Measurements from ENCODE around the gene PSMB9. TPM values are rescaled to one million over a fixed set of nuclear protein-coding genes. Genes with fewer than 3 reads are reported as not detected.
A peak's percentile ranks its signal among the peaks of the same experiment; 100 is the strongest.

Gene PSMB9
- total RNA-seq, 1 experiment from 2014 or later = 66.0 TPM

- H3K27ac ChIP-seq = peak within 1 kb of the TSS; percentile 93
- no peaks in the 10 kb centered on the region for H3K27me3 ChIP-seq (replicated peaks)
- no peaks in the 10 kb centered on the region for H3K9me3 ChIP-seq (replicated peaks)
- H3K4me3 ChIP-seq = peak within 1 kb of the TSS; percentile 68
- peaks cover 81% of the 10 kb centered on the region for H3K36me3 ChIP-seq
- peak; percentile 94 to 96 for DNase-seq (ENCODE audit: low read depth in 1 of 2, low spot score in 2 of 2)
- peaks cover 19% of the 10 kb centered on the region for H3K4me1 ChIP-seq (replicated peaks)
These were observed 9.8 kb upstream of the PSMB9 start, which contains the start of gene PSMB8 for GRCh38 chr6:32843979-32844838. Gene PSMB8, minus strand, starts transcription at chr6:32844047. Its CDS starts 51 bp downstream, at chr6:32843996.

GRCh38 chr6:32844839-32845383 lies 9.1 kb upstream of the PSMB9 start:
- no peaks in the 10 kb centered on the region for H3K9me3 ChIP-seq (replicated peaks)
- peaks cover 85% of the 10 kb centered on the region for H3K36me3 ChIP-seq
- DNase-seq (ENCODE audit: low read depth in 1 of 2, low spot score in 2 of 2) = no peak
- peak overlapping the region; percentile 93 for H3K27ac ChIP-seq
- H3K27me3 ChIP-seq (replicated peaks) = no peaks in the 10 kb centered on the region
- H3K4me3 ChIP-seq = peak overlapping the region; percentile 68
- peaks cover 19% of the 10 kb centered on the region for H3K4me1 ChIP-seq (replicated peaks)

GRCh38 chr6:32845384-32845884 lies 8.6 kb upstream of the PSMB9 start:
- H3K4me3 ChIP-seq = no peak overlapping the region
- no peaks in the 10 kb centered on the region for H3K9me3 ChIP-seq (replicated peaks)
- no peaks in the 10 kb centered on the region for H3K27me3 ChIP-seq (replicated peaks)
- peaks cover 19% of the 10 kb centered on the region for H3K4me1 ChIP-seq (replicated peaks)
- DNase-seq (ENCODE audit: low read depth in 1 of 2, low spot score in 2 of 2) = no peak
- H3K36me3 ChIP-seq = peaks cover 85% of the 10 kb centered on the region
- no peak overlapping the region; the same call in 1 of the 2 replicates for H3K27ac ChIP-seq

- DNase-seq (ENCODE audit: low read depth in 1 of 2, low spot score in 2 of 2) = peak in 1 of 2 experiments; percentile 32
- Histone ChIP-seq H3K4me1 (replicated peaks) (peaks cover 22% of the 10 kb centered on the region), H3K36me3 (peaks cover 87% of the 10 kb centered on the region), H3K27ac (no peak overlapping the region), H3K4me3 (no peak overlapping the region), H3K27me3 (replicated peaks) (no peaks in the 10 kb centered on the region), H3K9me3 (replicated peaks) (no peaks in the 10 kb centered on the region)
These were observed 7.0 kb upstream of the PSMB9 start for GRCh38 chr6:32847004-32847403.

GRCh38 chr6:32847795-32848194 lies 6.2 kb upstream of the PSMB9 start:
- Histone ChIP-seq H3K9me3 (replicated peaks) (no peaks in the 10 kb centered on the region), H3K4me1 (replicated peaks) (peaks cover 23% of the 10 kb centered on the region), H3K27me3 (replicated peaks) (no peaks in the 10 kb centered on the region), H3K27ac (no peak overlapping the region), H3K4me3 (no peak overlapping the region), H3K36me3 (peaks cover 82% of the 10 kb centered on the region)
- DNase-seq (ENCODE audit: low read depth in 1 of 2, low spot score in 2 of 2) = peak in 1 of 2 experiments; percentile 33

- H3K9me3 ChIP-seq (replicated peaks) = no peaks in the 10 kb centered on the region
- H3K27ac ChIP-seq = no peak overlapping the region
- no peak for DNase-seq (ENCODE audit: low read depth in 1 of 2, low spot score in 2 of 2)
- H3K36me3 ChIP-seq = peaks cover 75% of the 10 kb centered on the region
- no peak overlapping the region for H3K4me3 ChIP-seq
- H3K27me3 ChIP-seq (replicated peaks) = no peaks in the 10 kb centered on the region
- peaks cover 18% of the 10 kb centered on the region for H3K4me1 ChIP-seq (replicated peaks)
These were observed 4.9 kb upstream of the PSMB9 start for GRCh38 chr6:32849126-32849525.

GRCh38 chr6:32851025-32851424 lies 3.0 kb upstream of the PSMB9 start:
- Histone ChIP-seq H3K27ac (no peak overlapping the region), H3K36me3 (peaks cover 60% of the 10 kb centered on the region), H3K27me3 (replicated peaks) (no peaks in the 10 kb centered on the region), H3K9me3 (replicated peaks) (no peaks in the 10 kb centered on the region), H3K4me1 (replicated peaks) (peaks cover 15% of the 10 kb centered on the region), H3K4me3 (no peak overlapping the region)
- DNase-seq (ENCODE audit: low read depth in 1 of 2, low spot score in 2 of 2) = no peak

- H3K36me3 ChIP-seq = peaks cover 50% of the 10 kb centered on the region
- H3K27ac ChIP-seq = peak overlapping the region; percentile 81
- H3K4me1 ChIP-seq (replicated peaks) = peaks cover 15% of the 10 kb centered on the region
- H3K27me3 ChIP-seq (replicated peaks) = no peaks in the 10 kb centered on the region
- H3K4me3 ChIP-seq = peak overlapping the region; percentile 69
- DNase-seq (ENCODE audit: low read depth in 1 of 2, low spot score in 2 of 2) = peak in 1 of 2 experiments; percentile 23
- H3K9me3 ChIP-seq (replicated peaks) = no peaks in the 10 kb centered on the region
These were observed 1.8 kb upstream of the PSMB9 start for GRCh38 chr6:32852018-32852843.

- peak overlapping the region; percentile 81 for H3K27ac ChIP-seq
- H3K9me3 ChIP-seq (replicated peaks) = no peaks in the 10 kb centered on the region
- H3K36me3 ChIP-seq = peaks cover 50% of the 10 kb centered on the region
- no peaks in the 10 kb centered on the region for H3K27me3 ChIP-seq (replicated peaks)
- peak overlapping the region; percentile 69 for H3K4me3 ChIP-seq
- peak in 1 of 2 experiments; percentile 55 for DNase-seq (ENCODE audit: low read depth in 1 of 2, low spot score in 2 of 2)
- peaks cover 15% of the 10 kb centered on the region for H3K4me1 ChIP-seq (replicated peaks)
These were observed 1.0 kb upstream of the PSMB9 start for GRCh38 chr6:32852844-32853540.

GRCh38 chr6:32854376-32855178 lies 585 bp downstream of the PSMB9 start:
- Histone ChIP-seq H3K9me3 (replicated peaks) (no peaks in the 10 kb centered on the region), H3K4me3 (peak overlapping the region; percentile 69), H3K4me1 (replicated peaks) (peaks cover 15% of the 10 kb centered on the region), H3K27me3 (replicated peaks) (no peaks in the 10 kb centered on the region), H3K27ac (peak overlapping the region; percentile 81), H3K36me3 (peaks cover 49% of the 10 kb centered on the region)
- peak in 1 of 2 experiments; percentile 45 for DNase-seq (ENCODE audit: low read depth in 1 of 2, low spot score in 2 of 2)

- H3K36me3 ChIP-seq = peaks cover 44% of the 10 kb centered on the region
- no peak overlapping the region for H3K27ac ChIP-seq
- H3K27me3 ChIP-seq (replicated peaks) = no peaks in the 10 kb centered on the region
- no peaks in the 10 kb centered on the region for H3K9me3 ChIP-seq (replicated peaks)
- no peak overlapping the region for H3K4me3 ChIP-seq
- DNase-seq (ENCODE audit: low read depth in 1 of 2, low spot score in 2 of 2) = no peak
- H3K4me1 ChIP-seq (replicated peaks) = peaks cover 15% of the 10 kb centered on the region
These were observed 1.6 kb downstream of the PSMB9 start for GRCh38 chr6:32855467-32856174.

Data from SJSA1 (cell line).